H1 (cell line): Measurements from ENCODE around the gene ARID5A.

Experiments
- ATF3 ChIP-seq: IDR thresholded peaks from 2 replicates; pipeline ENCODE4 v1.6.1; 2011; ENCODE audit warnings: low read depth, mild to moderate bottlenecking, low read length; ENCODE audit not compliant: insufficient read depth
- CBX5 ChIP-seq: fragments of 300-800, 300-1000 bp; sonication (generic); IDR thresholded peaks from 2 replicates; pipeline ENCODE4 v1.7.1; 2016; ENCODE audit warnings: antibody characterized with exemption, low read length, low read depth
- CTCF ChIP-seq, 3 experiments: IDR thresholded peaks; 1 replicate in 2 of 3; 2 replicates in 1 of 3; pipeline versions ENCODE4 v1.5.1 to v1.6.1; 2011; ENCODE audit warnings: low read length in 3 of 3, mild to moderate bottlenecking in 3 of 3, inconsistent platforms in 2 of 3, low read depth in 1 of 3, moderate library complexity in 1 of 3; ENCODE audit not compliant: insufficient read depth in 1 of 3; ENCODE audit errors: control extremely low read depth in 1 of 3
- POLR2A ChIP-seq, 2 experiments: IDR thresholded peaks; 1 replicate in 1 of 2; 2 replicates in 1 of 2; pipeline ENCODE4 v1.6.1; 2011; ENCODE audit warnings: low read depth in 2 of 2, low read length in 2 of 2, mild to moderate bottlenecking in 2 of 2; ENCODE audit errors: control extremely low read depth in 1 of 2
- RAD21 ChIP-seq, 2 experiments: IDR thresholded peaks in 1 of 2; conservative IDR thresholded peaks in 1 of 2; 2 replicates each; pipeline ENCODE4 v1.6.1; 2011; ENCODE audit warnings: low read depth in 2 of 2, low read length in 2 of 2, improper control_type of control experiment in 1 of 2, inconsistent platforms in 1 of 2, mild to moderate bottlenecking in 1 of 2, moderate library complexity in 1 of 2
- RXRA ChIP-seq: IDR thresholded peaks from 2 replicates; pipeline ENCODE4 v1.6.1; 2011; ENCODE audit warnings: low read depth, mild to moderate bottlenecking, low read length, moderate library complexity; ENCODE audit not compliant: insufficient read depth
- TAF7 ChIP-seq: optimal IDR thresholded peaks from 2 replicates; pipeline ENCODE3; 2011; ENCODE audit warnings: low read depth, mild to moderate bottlenecking, inconsistent platforms, low read length, moderate library complexity, borderline replicate concordance
- TBP ChIP-seq: IDR thresholded peaks from 2 replicates; pipeline ENCODE4 v1.6.1; 2011; ENCODE audit warnings: low read depth, low read length, improper control_type of control experiment

GRCh38 chr2:96565111-96565510 is 28.6 kb downstream of the ARID5A start:
- TF ChIP-seq RXRA (no peak), CTCF (IDR thresholded peaks at IDR 0.05; ENCODE audit: control extremely low read depth in 1 of 3, insufficient read depth in 1 of 3, low read depth in 1 of 3, low read length in 3 of 3) (no peak), ATF3 (no peak), TAF7 (no peak), TBP (no peak), CBX5 (no peak), RAD21 (IDR thresholded peaks at IDR 0.05 in 1 of 2, conservative IDR thresholded peaks at IDR 0.05 in 1 of 2; ENCODE audit: low read depth in 2 of 2, low read length in 2 of 2) (no peak), POLR2A (IDR thresholded peaks at IDR 0.05; ENCODE audit: control extremely low read depth in 1 of 2, low read depth in 2 of 2, low read length in 2 of 2) (no peak)
